GM18526 (cell line): ENCODE data around the gene RPH3AL.

Experiments used
- POLR2A ChIP-seq: IDR thresholded peaks from 3 replicates; pipeline ENCODE4 v1.6.1; 2011; ENCODE audit not compliant: insufficient read length; ENCODE audit errors: extremely low read depth

Gene RPH3AL

DNA sequence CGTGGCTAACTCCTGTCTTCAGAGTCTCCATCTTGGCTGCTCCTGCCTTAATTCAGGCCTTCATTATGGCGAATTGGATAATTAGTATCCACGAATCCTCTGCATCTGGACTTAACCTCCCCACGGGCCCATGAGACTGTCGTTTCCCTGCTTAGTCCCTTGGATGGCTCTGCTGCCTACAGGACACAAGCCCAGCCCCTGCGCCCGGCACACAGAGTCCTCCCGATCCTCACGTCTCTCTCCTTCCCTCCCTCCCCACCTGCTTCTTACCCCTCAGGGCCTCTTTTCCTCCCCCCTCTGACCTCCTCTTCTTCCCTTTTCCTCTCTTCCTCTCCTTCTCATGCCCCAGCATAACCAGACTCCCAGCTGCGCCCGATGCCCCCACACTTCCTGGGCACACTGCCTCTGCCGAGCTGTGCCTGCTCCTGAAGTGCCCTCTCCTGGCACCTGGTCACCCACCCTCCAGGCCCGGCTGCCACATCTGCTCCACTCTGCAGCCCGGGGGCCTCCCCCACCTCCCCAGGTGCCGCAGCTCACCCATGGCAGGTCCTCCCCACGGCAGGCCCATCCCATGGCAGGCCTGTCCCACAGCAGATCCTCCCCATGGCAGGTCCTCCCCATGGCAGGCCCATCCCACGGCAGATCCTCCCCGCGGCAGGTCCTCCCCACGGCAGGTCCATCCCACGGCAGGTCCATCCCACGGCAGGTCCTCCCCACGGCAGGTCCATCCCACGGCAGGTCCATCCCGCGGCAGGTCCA is 45.9 kb downstream of the RPH3AL start:
- TF ChIP-seq POLR2A = no peak

DNA sequence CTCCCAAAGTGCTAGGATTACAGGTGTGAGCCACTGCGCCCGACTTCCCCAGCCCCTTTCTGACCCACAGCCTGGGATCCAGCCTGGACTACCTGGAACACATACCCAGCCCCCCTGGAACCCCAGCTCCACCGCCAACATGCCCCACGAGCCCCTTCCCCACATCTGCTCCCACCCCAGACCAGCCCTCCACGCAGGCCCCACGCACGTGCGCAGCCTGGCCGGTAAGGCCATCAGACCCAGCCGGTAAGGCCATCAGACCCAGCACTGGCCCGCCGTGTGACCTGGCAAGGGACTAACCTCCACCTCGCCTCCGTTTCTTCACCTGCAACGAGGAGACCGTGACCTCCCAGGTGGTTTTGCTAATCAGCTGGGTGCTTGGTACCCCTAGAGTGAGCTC is 46.5 kb downstream of the RPH3AL start:
- no peak for TF ChIP-seq POLR2A

DNA sequence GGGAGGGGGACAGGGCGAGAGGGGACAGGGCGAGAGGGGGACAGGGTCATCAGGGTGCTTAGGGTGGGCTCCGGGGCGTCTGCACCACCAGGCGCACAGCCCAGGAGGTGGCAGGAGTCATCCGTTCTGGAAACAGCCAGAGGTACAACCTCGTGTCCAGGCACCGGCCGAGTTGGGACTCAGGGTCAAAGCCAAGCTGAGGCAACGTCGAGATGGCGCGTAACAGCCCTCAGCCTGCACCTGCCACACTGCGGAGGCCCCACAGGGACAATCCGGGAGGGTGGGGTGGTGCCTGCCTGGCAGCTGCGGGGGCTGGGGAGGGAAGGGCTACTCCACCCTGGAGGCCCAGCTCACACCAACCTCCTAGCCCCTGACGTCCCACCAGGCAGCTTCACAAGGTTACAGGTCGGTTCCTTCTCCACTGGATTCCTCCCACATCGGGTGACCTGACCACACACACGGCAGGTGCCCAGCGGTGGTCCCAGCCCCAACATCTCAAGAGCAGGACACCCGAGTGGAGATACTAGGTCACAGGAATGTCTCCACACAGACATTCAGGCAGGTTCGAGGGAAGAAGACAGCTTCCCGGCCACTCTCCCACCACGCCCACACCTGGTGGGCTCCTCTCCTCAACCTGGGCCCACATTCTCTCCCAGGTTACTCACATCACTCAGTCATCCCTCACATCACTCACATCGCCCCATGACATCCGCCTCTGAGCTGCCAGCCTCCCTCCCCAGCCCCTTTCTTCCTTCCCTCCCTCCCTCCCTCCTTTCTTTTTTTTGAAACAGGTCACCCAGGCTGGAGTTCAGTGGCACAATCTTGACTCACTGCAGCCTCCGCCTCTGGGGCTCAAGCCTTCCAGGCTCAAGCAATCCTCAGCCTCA is 47.3 kb downstream of the RPH3AL start:
- no peak for TF ChIP-seq POLR2A

DNA sequence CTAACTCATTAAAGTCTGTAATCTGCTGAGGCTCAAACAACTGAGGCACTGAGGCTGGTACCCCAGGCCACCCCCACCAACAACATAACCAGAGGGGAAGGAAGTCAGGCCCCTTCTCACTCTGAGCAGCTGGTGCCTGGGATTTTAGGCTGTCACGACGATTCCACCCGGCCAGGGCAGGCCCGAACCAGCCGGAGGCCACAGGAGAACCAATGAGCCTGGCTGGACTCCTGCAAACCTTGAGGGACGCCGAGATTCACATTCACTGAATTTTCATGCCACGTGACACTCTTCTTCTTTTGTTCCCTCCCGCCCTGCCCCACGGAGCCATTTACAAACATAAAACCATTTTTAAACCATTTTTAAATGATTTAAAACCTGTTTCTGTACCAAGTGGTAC is 48.1 kb downstream of the RPH3AL start:
- TF ChIP-seq POLR2A = no peak

DNA sequence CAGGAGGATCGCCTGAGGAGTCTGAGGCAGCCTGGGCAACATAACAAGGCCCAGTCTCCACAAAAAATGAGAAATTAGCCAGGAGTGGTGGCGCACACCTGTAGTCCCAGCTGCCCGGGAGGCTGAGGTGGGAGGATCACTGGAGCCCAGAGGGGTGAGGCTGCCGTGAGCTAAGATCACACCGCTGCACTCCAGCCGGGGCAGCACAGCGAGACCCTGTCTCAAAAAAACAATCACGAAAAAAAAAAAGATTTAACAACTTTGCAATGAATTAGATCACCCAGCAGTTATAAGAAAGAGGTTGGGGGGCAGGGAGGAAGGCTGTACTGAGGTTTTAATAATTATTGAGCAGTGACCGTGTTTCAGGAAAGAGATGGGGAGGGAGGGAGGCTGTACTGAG is 49.4 kb downstream of the RPH3AL start:
- TF ChIP-seq POLR2A = no peak

DNA sequence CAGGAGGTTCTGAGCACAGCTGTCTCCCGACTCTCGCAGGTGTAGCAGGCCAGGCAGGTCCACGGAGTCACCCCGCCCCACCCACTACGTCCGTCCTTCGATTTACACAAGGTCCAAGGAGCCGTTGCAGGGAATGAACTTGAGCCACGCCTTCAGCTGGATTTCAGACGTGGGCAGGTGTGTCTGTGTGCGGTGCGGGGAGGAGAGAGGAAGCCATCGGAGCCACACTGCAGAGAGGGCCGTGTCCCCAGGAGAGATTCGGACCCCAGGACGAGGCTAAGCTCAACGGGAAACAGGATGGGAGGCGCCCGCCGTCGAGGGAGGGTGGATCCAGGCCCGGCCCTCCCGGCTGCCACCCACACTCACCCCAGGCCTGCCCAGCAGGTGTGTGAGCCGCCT is 50.3 kb downstream of the RPH3AL start:
- no peak for TF ChIP-seq POLR2A

DNA sequence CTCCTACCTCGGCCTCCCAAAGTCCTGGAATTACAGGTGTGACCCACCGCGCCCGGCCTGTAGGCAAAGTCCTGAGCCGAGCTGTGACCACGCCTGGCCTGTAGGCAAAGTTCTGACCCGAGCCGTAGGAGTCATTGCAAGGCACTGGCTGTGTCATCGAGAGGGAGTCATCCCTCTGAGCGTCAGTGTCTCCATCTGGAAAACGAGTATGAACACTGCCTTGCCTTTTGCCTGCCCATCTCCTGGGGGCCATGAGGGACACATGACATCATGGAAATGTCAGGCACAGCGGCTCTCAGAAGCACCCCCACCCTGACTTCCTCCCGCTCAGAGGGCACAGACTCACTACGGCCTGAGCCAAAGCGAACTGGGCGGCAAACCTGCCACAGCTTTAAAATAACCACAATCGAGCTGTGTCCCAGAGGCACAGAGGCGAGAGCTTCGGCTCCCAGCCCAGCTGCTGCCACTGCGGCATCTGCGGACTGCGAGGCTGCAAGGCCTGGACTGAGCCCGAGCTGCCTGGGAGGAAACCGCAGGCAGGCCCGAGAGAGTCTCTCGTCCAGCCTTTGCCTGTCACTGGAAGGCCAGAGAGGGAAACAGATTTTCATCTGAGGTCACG is 50.8 kb downstream of the RPH3AL start:
- TF ChIP-seq POLR2A = no peak

- no peak for TF ChIP-seq POLR2A
Observed at GRCh38 chr17:300881-301280, 51.7 kb downstream of the RPH3AL start.

DNA sequence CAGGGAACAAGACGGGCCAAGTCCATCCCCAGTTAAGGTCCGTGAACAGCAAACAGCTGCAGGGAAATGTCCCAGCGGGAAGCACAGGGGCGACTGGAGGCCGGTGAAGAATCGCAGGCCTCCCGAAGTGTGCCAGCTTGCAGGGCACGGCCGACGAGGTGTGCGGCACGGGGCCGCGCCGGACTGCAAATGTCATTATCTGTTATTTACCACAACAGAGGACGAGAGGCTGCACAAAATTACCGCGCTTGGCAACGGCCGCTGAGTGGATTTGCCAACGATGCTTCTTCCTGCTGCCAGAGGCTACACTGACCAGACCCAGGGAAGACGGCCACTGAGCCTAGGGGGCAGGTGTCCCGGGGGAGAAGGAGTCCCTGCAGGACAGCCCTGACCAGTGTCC is 53.1 kb downstream of the RPH3AL start:
- no peak for TF ChIP-seq POLR2A

- TF ChIP-seq POLR2A = no peak
Observed at GRCh38 chr17:298791-299450, 53.7 kb downstream of the RPH3AL start.

GRCh38 chr17:297758-298157 is 54.8 kb downstream of the RPH3AL start:
- no peak for TF ChIP-seq POLR2A

- TF ChIP-seq POLR2A = no peak
Observed at GRCh38 chr17:296906-297690, 55.5 kb downstream of the RPH3AL start.

- TF ChIP-seq POLR2A = no peak
Observed at GRCh38 chr17:296379-296778, 56.2 kb downstream of the RPH3AL start.

- no peak for TF ChIP-seq POLR2A
Observed at GRCh38 chr17:292531-293382, 59.9 kb downstream of the RPH3AL start.
